H1 (cell line): ENCODE measurements around the gene RND3. TPM values are rescaled to one million over a fixed set of nuclear protein-coding genes. Genes with fewer than 3 reads are reported as not detected.

ENCODE experiments used
- ASH2L ChIP-seq: fragments of 200-600, 300-600 bp; sonication (generic); IDR thresholded peaks from one replicate; pipeline ENCODE4 v1.7.1; 2017; ENCODE audit warnings: low read length
- BRCA1 ChIP-seq: IDR thresholded peaks from 2 replicates; pipeline ENCODE4 v1.6.1; 2012; ENCODE audit warnings: low read depth, low read length, improper control_type of control experiment
- CHD1 ChIP-seq: IDR thresholded peaks from 2 replicates; pipeline ENCODE4 v1.6.1; 2012; ENCODE audit warnings: low read depth, low read length, improper control_type of control experiment
- CHD7 ChIP-seq: fragments of 300-600 bp; sonication (generic); IDR thresholded peaks from 2 replicates; pipeline ENCODE4 v1.7.1; 2012; ENCODE audit warnings: low read length, moderate library complexity, mild to moderate bottlenecking, inconsistent platforms; ENCODE audit not compliant: insufficient replicate concordance
- EZH2 ChIP-seq: fragments of 200-600 bp; sonication (generic); IDR thresholded peaks from 2 replicates; pipeline ENCODE4 v1.7.1; 2012; ENCODE audit warnings: low read depth, mild to moderate bottlenecking, moderate library complexity, low read length, inconsistent platforms; ENCODE audit not compliant: severe bottlenecking
- POU5F1 ChIP-seq: IDR thresholded peaks from 2 replicates; pipeline ENCODE4 v1.6.1; 2011; ENCODE audit warnings: low read depth, mild to moderate bottlenecking, low read length, moderate library complexity
- SAP30 ChIP-seq: fragments of 300-600 bp; sonication (generic); IDR thresholded peaks from 2 replicates; pipeline ENCODE4 v1.7.1; 2012; ENCODE audit warnings: low read length, moderate library complexity, mild to moderate bottlenecking, inconsistent platforms; ENCODE audit not compliant: insufficient read depth, insufficient replicate concordance
- polyA plus RNA-seq, 7 experiments: library from polyadenylated mRNA; depleted of rRNA in 3 of 7; stranded (reverse) in 5 of 7; unstranded in 2 of 7; fragments of >200 nt in 5 of 7; fragments of 200-250 nt in 2 of 7; gene quantifications; 1 replicate in 5 of 7; 2 replicates in 1 of 7; 4 replicates in 1 of 7; pipeline versions ENCODE4 v1.2.1 to v1.2.3, GENCODE V29; 2011 to 2013; ENCODE audit warnings: missing spikeins in 2 of 7, mixed read lengths in 2 of 7
- total RNA-seq: library from RNA; stranded (reverse); fragmentation: NEBNext Ultra II Directional; extraction: Animal tissue kit (Norgen Biotek cat#: 25700); gene quantifications from 2 replicates; pipeline ENCODE4 v1.2.1, GENCODE V29; 2021

RND3 gene
- total and polyA plus RNA-seq, 2 of the 8 experiments (the other 6 are each of a cell fraction or from before 2014, with no cell fraction given): 12.2 to 25.6 TPM

DNA sequence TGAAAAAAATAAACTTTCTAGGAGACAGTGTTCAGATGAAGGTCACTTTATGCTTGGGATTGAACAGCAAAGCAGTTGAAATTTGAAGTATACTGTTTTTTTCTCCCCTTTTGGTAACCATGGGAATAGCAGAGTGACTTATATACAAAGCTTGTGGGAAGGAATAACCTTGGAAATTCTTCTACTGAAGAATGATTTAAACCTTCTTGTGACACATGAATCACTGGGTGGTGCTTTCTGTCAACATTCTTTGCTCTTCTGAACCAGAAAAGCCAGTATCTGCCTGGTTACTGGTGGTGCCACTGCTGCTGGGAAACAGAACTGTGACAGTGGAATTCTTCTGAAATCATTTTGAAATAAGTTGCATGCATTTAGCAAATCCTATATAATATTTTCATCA, 39.4 kb upstream of the RND3 start (continued):
- TF ChIP-seq CHD7 (no peak), POU5F1 (no peak), EZH2 (no peak), SAP30 (no peak), CHD1 (no peak), ASH2L (no peak), BRCA1 (no peak)
